ENCODE measurements around the gene RSPH1.

DNA sequence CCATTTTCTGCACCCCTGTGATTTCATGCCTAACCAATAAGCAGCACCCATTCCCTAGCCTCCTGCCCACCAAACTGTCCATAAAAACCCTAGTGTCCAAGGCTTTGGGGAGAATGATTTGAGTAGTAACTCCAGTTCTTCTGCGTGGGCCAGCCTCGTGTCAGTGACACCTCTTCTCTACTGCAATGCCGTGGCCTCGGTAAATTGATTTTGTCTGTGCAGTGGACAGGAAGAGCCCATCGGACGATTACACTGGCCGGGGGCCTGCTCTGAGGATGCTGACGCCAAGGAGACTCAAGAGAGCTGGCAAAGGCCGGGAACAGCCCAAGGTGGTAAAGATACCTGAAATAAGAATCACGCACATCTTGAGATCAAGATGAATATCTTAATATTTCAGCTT, 29.3 kb downstream of the RSPH1 start:
- TF ChIP-seq POLR2A (IDR thresholded peaks at IDR 0.05; ENCODE audit: low read length) = no peak
- TF ChIP-seq GATA1 (IDR thresholded peaks at IDR 0.05; ENCODE audit: low read depth, low read length) = no peak

Measured in erythroblast (primary cell).